PC-9 (cell line): ENCODE data around the gene GPR68.
"Not testable (repeated sequence)": the region's sequence is repeated elsewhere in the genome, so short reads cannot be mapped to it uniquely, and the experiment has no call there.

Experiments
- EZH2 ChIP-seq: fragments of 200-600 bp; sonication (generic); IDR thresholded peaks from 2 replicates; pipeline ENCODE4 v1.8.0; 2017; ENCODE audit warnings: antibody characterized with exemption, low read depth
- TF ChIP-seq, protein P1 (sequence below): fragments of 200-600 bp; sonication (generic); conservative IDR thresholded peaks from 2 replicates; pipeline ENCODE4 v1.6.1; 2017; ENCODE audit warnings: mixed run types, antibody characterized with exemption, mild to moderate bottlenecking, moderate library complexity

DNA sequence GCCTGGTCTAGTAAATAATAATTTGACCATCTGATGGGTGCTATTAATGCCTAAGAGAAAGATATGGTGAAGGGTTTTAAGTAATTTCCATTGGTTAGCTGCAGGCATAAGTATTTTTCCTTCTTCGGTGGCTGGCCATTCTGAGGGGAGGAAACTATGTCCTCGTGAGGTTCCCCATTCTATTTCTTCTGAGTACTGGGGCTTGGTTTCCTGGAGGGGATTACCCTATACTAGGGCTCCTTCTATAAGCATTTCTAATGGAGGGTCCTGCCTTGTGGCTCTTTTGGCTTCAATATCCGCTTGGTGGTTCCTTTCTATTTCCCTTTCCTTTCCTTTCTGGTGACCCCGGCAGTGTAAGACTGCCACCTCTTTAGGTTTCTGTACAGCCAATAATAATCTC lies 18.1 kb downstream of the GPR68 start:
- TF ChIP-seq, protein P1, sequence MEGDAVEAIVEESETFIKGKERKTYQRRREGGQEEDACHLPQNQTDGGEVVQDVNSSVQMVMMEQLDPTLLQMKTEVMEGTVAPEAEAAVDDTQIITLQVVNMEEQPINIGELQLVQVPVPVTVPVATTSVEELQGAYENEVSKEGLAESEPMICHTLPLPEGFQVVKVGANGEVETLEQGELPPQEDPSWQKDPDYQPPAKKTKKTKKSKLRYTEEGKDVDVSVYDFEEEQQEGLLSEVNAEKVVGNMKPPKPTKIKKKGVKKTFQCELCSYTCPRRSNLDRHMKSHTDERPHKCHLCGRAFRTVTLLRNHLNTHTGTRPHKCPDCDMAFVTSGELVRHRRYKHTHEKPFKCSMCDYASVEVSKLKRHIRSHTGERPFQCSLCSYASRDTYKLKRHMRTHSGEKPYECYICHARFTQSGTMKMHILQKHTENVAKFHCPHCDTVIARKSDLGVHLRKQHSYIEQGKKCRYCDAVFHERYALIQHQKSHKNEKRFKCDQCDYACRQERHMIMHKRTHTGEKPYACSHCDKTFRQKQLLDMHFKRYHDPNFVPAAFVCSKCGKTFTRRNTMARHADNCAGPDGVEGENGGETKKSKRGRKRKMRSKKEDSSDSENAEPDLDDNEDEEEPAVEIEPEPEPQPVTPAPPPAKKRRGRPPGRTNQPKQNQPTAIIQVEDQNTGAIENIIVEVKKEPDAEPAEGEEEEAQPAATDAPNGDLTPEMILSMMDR = not testable (repeated sequence)
- not testable (repeated sequence) for TF ChIP-seq EZH2
